NCI-H345 (cell line): Measurements from ENCODE around the gene PPP6R3.
"Not testable (repeated sequence)": the region's sequence is repeated elsewhere in the genome, so short reads cannot be mapped to it uniquely, and the experiment has no call there.

Experiments used
- DNase-seq: peaks from one replicate; lab custom pipeline; 2025; lab: John Stamatoyannopoulos, UW

Gene PPP6R3

DNA sequence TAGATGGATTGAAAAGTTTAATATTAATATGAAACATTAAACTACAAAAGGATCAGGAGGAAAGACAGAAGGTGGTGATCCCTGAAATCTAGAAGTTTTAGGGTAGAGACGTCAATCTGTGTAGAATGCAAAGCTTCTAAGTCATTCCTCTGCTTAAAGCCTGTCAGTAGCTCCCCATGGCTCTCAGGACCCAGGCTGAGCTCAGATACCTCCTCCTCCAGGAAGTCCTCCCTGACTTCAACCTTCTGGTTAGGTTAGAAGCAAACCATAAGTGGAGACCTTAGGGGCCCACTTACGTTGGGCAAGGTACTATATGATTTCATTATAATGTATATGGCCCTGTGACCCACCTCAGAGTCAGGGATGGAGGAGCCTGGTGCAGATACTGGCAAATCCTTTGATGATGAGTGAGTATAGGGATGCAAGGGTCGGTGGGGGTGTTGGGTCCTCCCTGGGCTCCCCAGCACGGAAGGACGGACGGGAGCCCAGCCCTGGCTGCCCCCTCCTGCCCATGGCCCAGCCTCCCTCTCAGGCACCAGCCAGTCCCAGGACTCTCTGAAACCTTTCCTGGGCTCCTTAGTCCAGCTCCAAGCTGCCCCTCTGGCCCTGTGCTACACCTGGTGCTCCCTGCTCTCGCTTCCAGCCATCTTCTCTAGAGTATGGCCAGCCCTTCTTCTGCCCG is 3.2 kb upstream of the PPP6R3 start:
- no peak for DNase-seq

DNA sequence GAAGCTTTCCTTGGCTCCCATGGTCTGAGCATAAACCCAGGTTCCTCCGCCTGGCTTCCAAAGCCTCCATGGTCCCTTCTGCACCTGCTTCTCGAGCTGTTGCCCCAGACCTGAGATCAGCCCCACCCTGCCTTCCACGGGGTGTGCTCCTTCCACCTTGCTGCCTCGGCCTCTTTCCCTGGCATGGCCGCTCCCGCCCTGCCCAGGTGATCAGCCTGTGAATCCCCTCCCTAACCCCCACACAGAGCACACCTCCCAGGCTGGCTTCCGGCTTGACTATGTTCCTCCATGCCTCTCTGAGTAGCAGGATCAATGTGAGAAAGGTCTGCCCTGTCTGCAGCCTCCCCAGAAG is 2.7 kb upstream of the PPP6R3 start:
- no peak for DNase-seq

DNA sequence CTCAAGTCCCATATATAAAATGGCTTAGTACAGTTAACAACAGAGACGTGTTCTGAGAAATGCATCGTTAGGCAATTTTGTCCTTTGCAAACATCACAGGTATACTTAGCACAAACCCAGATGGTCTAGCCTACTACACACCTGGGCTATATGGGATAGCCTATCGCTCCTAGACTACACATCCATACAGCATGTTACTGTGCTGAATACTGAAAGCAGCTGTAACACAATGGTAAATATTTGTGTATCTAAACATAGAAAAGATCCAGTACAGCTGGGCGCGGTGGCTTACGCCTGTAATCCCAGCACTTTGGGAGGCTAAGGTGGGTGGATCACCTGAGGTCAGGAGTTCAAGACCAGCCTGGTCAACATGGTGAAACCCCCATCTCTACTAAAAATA is 2.2 kb upstream of the PPP6R3 start:
- not testable (repeated sequence) for DNase-seq

DNA sequence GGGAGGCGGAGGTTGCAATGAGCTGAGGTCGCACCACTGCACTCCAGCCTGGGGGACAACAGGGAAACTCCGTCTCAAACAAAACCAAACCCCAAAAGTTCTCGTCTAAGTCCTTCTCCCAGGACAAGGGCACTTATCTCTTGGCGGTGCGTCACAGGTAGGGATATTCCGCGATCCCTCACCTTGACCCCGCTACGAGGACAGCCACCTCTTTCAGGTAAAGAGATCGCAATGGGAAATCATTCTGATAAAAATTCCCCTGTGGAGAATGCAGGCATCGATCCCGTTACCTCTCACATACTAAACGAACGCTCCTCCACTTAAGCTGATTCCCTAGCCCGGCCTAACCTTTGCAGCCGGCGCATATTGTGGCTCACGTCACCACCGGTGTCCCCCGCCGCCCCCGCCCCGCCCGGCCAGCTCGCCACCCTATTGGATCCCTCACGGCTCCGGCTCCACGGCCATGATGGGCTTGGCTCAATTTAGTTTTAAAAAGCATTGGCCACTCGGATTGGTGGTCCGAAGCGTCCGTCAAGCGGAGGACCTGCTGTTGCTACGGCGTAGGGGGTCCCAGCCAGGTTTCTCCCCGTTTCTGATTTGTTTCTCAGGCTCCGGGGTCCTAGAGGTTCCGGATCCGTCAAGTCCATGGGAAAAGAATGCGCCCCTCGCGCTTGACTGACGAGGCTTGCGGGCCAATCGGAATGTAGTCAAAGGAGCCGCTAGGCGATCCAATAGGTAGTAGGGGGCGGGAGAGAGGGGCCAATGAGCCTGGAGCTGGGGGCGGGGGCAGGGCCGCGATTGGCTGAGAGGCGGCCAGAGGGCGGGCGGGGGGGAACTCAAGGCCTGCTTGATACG is 439 bp upstream of the PPP6R3 start:
- peak; percentile 99 for DNase-seq

DNA sequence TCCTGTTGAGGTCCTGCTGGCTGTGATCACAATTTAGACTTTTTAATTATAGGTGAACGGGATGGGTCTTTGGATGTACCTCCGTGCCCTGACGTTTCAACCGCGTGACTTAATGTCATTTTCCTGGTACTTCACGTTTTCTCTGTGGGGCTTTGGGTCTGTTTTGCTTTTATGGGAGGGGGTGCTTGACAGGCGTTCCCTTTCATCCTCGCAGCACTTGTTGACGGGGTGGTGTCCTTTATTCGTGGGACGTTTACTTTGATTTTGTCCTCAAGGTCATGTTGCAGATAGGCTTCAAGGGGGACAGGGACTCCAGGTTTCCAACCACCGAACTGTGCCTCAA is 994 bp downstream of the PPP6R3 start:
- no peak for DNase-seq

DNA sequence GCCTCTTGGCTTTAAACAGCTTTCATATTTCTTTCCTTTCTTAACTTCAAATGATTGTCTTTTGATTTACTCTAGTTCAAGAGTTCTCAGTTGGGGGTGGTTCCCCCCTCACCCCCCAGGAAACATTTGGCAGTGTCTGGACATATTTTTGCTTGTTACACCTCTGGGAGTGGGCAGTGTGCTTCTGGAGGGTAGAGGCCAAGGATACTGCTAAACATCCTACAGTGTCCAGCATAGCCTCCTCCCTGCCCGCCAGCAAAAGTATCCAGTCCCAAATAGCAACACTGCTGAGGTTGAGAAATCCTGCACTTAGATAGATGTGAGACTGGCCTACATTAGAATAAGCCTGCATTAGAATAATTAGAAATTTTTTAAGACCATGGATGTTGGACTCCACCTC is 3.2 kb downstream of the PPP6R3 start:
- no peak for DNase-seq

DNA sequence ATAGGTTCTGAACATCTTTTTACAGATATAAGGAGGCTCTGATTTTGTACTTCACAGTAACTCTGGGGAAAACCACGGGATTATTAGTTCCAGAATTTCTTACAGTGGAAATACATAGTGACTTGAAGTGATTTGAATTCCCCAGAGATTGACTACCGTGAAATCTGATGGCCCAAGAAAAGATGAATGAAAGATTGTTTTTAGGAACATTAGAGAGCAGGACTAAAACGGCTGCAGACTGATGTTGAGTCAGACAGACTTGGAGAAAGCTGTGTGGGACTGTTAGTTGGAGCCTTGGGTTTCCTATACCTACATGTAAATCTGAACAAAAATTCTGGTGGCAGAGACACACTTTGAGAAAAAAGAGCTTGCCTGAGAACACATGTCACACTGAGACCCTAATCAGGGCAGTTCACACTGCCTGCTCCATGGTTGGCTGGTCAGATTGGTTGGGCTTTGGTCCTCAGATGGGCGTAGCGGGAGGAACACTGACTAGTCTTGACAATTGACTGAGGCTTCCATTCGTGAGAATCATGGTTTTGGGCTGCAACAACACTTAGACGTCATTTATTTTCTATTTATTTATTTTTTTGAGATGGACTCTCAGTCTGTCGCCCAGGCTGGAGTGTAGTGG is 6.8 kb downstream of the PPP6R3 start:
- no peak for DNase-seq

DNA sequence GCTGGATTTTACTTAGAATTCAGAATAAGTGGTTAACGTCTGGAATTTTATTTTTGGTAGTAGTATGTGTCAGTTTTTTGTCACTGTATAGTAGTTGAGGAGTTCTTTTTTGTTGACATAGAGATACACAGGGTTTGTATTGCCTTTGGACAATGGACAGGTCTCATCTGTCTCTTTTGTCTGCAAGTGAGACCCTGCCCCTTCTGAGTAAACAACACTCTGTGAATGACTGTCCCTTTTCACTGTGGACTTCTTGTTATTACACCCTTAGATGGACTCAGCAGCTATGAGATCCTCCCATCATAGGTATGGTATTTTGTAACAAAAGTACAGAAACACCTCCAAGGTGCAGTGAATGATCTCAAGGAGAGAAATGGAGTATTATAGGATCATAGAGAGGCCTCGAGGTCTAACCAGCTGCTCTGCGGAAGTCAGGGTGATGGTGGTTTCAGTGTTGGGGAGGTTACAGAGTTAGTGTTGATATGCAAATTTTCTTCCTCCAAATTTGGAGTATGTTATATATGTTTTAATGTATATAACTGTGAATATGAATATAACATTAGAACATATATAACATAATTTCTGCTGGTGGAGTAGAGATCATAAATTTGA is 7.8 kb downstream of the PPP6R3 start:
- peak; percentile 10 for DNase-seq

DNA sequence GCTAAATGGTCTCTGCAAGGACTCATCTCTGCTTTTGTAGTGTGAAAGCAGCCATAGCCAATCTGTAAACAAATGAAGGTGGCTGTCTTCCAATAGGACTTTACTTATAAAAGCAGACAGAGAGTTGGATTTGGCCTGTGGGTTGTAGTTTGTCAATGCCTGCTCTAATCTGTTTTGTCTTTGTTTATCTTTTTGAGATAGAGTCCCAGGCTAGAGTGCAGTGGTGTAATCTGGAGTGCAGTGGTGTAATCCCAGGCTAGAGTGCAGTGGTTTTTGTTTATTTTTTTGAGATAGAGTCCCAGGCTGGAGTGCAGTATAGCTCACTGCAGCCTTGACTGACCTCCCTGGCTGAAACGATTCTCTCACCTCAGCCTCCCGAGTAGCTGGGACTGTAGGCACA is 8.6 kb downstream of the PPP6R3 start:
- DNase-seq, result peak; percentile 6

DNA sequence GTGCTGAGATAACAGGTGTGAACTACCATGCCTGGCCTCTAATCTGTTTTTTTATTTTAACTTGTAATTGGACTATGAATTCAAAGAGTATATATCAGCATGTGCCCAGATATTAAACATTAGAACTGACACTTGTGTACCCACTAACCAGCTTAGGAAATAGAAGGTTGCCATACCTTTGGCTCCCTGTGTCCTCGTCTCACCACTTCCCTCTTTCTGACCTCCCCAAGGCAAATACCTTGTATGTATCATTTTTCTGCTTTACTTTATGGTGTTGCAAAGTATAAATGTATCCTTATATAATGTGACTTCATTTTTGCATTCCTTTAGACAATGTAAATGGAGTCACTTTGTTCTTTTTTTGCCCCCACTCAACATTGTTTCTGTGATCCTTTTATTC is 9.1 kb downstream of the PPP6R3 start:
- no peak for DNase-seq

DNA sequence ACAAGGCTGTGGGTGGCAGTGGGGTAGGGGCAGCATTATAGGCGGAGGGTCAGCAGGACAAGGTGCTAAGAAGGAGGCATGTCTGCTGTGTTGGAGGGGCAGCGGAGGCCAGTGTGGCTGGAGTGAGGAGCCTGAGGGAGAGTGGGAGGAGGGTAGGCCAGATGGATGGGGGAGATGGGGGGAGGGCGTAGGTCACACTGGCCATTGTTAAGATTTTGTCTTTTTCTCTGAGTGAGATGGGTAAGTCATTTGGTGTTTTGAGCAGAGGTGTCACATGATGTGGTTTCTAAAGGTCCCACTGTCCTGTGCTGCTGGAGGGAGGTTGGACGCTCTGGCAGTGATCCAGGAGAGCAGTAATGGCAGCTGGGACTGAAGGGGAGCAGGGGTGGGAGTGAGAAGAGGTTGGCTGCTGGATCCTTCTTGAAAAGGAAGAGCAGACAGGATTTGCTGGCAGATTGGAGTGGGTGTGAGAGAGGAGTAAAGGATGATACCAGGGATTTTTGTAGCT is 9.8 kb downstream of the PPP6R3 start:
- DNase-seq, result peak; percentile 61

DNA sequence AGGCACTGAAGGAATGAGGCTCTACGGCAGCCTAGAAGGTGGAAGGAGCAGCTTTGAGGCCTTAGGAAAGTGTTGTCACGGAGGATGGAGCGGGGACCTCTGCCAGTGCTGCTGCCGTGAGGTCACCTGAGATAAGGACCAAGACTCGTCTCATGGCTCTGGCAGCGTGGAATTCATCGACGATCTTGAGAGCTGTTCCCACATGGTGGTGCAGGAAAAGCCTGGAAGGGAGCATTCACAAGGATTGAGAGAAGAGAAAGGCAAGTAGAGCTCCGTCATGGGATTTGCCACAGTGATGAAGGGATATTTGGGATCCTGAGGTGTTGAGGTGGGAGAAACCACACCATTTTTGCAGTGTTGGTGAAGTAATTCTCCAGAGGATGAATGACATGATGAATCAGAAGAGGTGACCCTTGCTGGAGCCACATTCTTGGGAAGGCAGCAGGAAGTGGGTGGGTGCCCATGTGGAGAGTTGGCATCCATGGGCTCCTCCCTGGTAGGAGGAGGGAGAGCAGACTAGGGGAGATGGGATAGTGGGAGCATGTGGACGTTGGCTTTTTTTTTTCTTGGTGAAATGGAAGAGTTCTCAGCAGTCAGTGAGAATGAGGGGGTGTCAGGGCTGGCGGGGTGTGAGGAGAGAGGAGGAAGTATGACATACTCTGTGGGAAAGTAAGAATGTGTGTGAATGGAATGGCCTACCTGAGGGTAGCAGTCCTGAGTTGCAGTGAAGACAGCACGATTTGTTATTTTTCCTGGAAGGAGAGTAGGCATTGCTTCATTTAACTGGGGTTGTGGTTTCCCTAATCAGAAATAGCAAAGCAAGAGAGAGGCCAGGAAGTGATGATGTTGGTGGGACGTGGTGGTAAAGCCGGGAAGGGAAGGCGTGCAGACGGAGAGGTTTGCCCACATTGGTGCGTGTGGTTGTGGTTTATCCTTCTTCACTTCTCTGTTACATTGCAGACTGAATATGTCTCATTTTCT is 11.1 kb downstream of the PPP6R3 start:
- DNase-seq, result no peak

DNA sequence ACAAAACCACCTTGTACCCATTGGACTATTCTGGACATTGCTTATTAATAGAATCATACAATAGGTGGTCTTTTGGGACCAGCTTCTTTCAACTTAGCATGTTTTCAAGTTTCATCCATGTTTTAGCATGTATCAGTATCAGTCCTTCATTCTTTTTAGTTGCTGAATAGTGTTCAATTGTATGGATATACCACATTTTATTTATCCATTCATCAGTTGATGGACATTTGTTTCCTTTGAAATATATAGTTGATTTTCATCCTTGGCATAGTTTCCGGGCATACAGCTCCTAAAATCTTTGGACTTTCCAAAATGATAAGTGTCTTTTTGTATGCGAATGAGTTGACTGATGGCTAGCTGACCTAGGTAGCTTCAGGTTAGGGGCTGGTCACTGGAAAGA is 12.2 kb downstream of the PPP6R3 start:
- no peak for DNase-seq

DNA sequence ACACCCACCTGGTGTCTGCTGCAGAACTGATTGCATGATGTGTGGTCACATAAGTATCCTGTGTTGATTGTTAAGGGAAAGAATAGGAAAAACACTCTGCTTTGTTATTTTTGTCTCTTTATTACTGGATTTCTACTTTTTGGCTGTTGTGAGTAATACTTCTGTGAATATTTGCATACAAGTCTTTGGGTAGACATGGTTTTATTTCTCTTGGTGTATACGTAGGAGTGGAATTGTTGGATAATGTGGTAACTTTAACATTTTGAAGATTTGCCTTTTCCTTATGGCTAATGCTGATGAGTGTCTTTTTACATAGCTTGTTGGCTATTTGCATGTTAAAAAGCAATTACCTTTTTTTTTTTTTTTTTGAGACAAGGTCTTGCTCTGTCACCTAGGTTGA is 13.1 kb downstream of the PPP6R3 start:
- no peak for DNase-seq

DNA sequence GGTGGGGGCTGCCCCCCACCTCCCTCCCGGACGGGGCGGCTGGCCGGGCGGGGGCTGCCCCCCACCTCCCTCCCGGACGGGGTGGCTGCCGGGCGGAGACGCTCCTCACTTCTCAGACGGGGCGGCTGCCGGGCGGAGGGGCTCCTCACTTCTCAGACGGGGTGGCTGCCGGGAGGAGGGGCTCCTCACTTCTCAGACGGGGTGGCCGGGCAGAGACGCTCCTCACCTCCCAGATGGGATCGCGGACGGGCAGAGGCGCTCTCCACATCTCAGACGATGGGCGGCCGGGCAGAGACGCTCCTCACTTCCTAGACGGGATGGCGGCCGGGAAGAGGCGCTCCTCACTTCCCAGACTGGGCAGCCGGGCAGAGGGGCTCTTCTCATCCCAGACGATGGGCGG is 15.1 kb downstream of the PPP6R3 start:
- not testable (repeated sequence) for DNase-seq

DNA sequence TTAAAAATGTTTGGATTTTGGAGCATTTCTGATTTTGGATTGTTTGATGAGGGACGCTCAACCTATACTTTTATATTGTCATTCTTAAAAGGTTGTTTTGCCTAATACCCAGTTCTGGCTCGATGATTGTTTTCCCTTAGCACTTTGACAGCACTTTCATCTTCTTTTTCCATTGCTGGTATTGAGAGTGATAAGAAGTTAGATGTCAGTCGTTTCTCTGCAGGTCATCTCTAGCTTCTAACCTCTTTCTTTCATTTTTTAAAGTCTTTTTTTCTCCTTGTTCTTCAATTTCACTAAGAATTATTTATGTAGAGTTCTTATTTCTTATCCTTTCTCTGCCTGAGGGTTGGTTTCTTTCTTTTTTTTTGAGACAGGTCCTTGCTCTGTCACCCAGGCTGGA is 18.8 kb downstream of the PPP6R3 start:
- no peak for DNase-seq

DNA sequence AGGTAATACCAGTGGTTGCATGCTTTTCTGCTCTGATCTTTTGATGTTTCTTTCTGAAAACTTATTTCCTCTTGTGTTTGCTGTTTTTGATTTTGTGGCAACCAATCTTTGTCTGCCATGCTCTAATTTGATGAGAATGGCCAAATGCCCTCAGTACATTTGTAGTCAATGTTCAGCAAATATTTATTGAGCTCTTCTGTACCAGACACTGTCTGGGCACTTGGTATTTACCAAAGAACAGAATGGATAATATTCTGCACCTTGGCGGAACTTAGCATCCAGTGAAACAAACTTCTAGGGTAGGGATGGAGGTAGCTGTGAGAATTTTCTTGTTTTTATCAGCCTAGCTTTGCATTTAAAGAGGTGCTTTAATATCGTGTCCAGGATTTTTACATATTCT is 19.6 kb downstream of the PPP6R3 start:
- no peak for DNase-seq

DNA sequence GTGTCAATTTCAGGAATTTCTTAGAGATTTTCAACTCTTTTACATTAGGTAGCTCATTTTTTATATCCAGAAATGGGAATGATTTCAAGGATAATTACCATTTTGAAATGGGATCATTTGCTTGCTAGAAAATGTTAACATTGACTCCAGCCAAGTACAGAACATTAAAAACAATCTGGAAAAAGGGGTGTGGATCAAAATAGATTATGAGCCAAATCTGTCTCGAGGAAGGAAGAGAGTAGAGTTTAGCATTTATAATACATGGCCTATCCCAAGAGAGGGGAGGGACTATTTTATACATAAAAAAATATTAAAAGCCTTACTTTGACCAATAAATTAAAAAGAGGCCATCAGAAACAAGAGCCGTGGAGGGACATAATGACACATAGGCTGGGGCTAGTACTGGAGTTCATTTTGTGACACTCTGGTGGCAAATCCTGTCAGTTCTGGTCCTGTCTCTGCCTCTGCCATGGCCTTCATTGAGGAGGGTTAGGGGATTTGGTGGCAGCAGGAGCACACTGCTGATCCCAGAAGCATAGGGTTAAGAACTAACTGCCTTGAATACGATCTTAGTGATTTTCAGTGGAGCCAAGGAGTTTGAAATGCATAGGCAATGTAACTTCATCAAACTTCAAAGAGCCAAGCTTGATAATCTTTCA is 20.4 kb downstream of the PPP6R3 start:
- DNase-seq, result no peak

DNA sequence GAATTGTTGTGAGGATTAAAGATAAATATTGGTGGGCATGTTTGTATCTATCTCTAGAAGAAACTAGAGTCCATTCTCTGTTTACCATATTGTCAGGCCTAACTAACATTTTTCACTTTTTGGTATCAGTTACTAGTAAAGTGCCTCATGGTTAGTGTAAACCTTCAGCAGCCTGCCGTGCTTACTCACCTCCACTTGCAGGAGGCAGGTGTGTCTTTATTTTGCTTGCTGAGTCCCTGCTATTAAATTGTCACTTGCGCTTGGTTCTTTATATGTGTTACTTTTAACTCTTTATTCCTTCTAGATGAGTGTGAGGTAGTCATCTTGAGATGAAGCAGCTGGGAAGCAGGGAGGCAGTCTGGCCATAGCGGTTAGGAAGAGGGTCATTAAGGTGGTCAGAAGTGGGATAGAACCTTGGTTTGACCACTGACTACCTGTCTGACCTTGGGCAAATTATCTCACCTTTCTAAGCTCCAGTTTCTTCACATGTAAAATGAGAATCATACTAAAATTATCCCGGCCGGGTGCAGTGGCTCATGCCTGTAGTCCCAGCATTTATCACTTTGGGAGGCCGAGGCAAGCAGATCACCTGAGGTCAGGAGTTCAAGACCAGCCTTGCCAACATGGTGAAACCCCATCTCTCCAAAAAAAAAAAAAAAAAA is 21.2 kb downstream of the PPP6R3 start:
- no peak for DNase-seq

DNA sequence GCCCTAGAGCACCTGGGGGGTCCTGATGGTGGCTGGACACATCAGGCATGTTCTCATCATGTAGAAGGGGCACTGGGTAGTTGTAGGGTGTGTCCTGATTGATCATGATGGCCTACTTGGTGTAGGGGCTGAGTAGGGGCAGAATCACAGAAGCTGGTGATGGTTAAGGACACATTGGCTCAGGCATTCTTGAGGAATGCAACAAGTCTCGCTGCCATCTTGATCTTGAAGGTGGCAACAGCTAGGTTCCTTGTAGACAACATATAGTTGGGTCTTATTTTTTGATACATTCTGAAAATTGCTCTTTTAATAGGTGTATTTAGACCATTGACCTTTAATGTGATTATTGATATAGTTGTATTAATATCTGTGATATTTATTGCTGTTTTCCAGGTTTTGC is 28.1 kb downstream of the PPP6R3 start:
- no peak for DNase-seq
